ENCODE data around the gene TMC7. TPM values are rescaled to one million over a fixed set of nuclear protein-coding genes. Genes with fewer than 3 reads are reported as not detected.
A peak's percentile ranks its signal among the peaks of the same experiment; 100 is the strongest.

The TMC7 gene
- total and polyA plus RNA-seq, 2 of the 13 experiments (the other 11 are each of a cell fraction or from before 2014, with no cell fraction given): 1.2 to 5.1 TPM

- peak; percentile 52; the same call in 1 of the 2 replicates for TF ChIP-seq ZNF574 (CRISPR knock-in tag; IDR thresholded peaks at IDR 0.05)
- no peak for TF ChIP-seq ARHGAP35 (CRISPR knock-in tag; IDR thresholded peaks at IDR 0.05; ENCODE audit: borderline replicate concordance)
- TF ChIP-seq MIXL1 (CRISPR knock-in tag; IDR thresholded peaks at IDR 0.05): peak; percentile 91; the same call in 1 of the 2 replicates
- peak; percentile 81 for TF ChIP-seq SAP130 (CRISPR knock-in tag; IDR thresholded peaks at IDR 0.05; ENCODE audit: low read depth)
- TF ChIP-seq ZNF12 (CRISPR knock-in tag; IDR thresholded peaks at IDR 0.05): no peak
- TF ChIP-seq ZGPAT (CRISPR knock-in tag; IDR thresholded peaks at IDR 0.05): peak; percentile 6; the same call in 1 of the 2 replicates
- TF ChIP-seq ERF (CRISPR knock-in tag; IDR thresholded peaks at IDR 0.05): peak; percentile 21; the same call in 1 of the 2 replicates
- TF ChIP-seq TP53 (CRISPR knock-in tag; conservative IDR thresholded peaks at IDR 0.05): no peak
- TF ChIP-seq ETS1 (CRISPR knock-in tag; IDR thresholded peaks at IDR 0.05): no peak
- no peak for TF ChIP-seq ZNF616 (CRISPR knock-in tag; IDR thresholded peaks at IDR 0.05; ENCODE audit: low read depth)
- no peak for TF ChIP-seq ZBTB39 (CRISPR knock-in tag; IDR thresholded peaks at IDR 0.05)
- TF ChIP-seq ZNF563 (CRISPR knock-in tag; IDR thresholded peaks at IDR 0.05): no peak
- no peak for TF ChIP-seq FOXA1 (IDR thresholded peaks at IDR 0.05)
- 0 out of 2 replicates have a peak, but pooled peaks have one; percentile 42 for TF ChIP-seq FOXA1 (CRISPR knock-in tag; IDR thresholded peaks at IDR 0.05)
- 0 out of 2 replicates have a peak, but pooled peaks have one; percentile 18 for TF ChIP-seq ZNF501 (CRISPR knock-in tag; IDR thresholded peaks at IDR 0.05)
- peak; percentile 26; the same call in 1 of the 2 replicates for TF ChIP-seq MEF2D (CRISPR knock-in tag; IDR thresholded peaks at IDR 0.05)
- 0 out of 2 replicates have a peak, but pooled peaks have one; percentile 43 for TF ChIP-seq NR0B2 (CRISPR knock-in tag; IDR thresholded peaks at IDR 0.05)
- TF ChIP-seq AGO2 (optimal IDR thresholded peaks at IDR 0.05; ENCODE audit: low read depth, low read length): no peak
- TF ChIP-seq ZBTB2 (CRISPR knock-in tag; IDR thresholded peaks at IDR 0.05; ENCODE audit: low read depth): no peak
Observed at GRCh38 chr16:19108409-19109287, 124.9 kb downstream of the TMC7 start (continued).
